Fibroblast of lung (primary cell): ENCODE results near the gene KIAA1671. TPM values are rescaled to one million over a fixed set of nuclear protein-coding genes. Genes with fewer than 3 reads are reported as not detected.

ENCODE experiments used
- DNase-seq, 2 donors: peaks; one replicate each; pipeline versions ENCODE4 v3.0.0 to v3.0.0-alpha.2; 2010; ENCODE audit warnings: low read depth in 2 of 2
- H2AFZ ChIP-seq: 2 replicates; pipeline ENCODE4 v1.5.1; 2012; ENCODE audit warnings: low read length, control low read depth, inconsistent platforms
- H3K27ac ChIP-seq: 2 replicates; pipeline ENCODE4 v1.5.1; 2011; ENCODE audit warnings: low read length, control low read depth; ENCODE audit not compliant: insufficient read depth
- H3K27me3 ChIP-seq: 2 replicates; pipeline ENCODE4 v1.5.1; 2011; ENCODE audit warnings: mild to moderate bottlenecking, low read length; ENCODE audit not compliant: control insufficient read depth, insufficient read depth
- H3K36me3 ChIP-seq: 2 replicates; pipeline ENCODE4 v1.5.1; 2011; ENCODE audit warnings: low read length; ENCODE audit not compliant: control insufficient read depth, insufficient read depth
- H3K4me1 ChIP-seq: 2 replicates; pipeline ENCODE4 v1.5.1; 2011; ENCODE audit warnings: low read length; ENCODE audit not compliant: control insufficient read depth, insufficient read depth; ENCODE audit errors: extremely low read depth
- H3K4me2 ChIP-seq: 2 replicates; pipeline ENCODE4 v1.5.1; 2011; ENCODE audit warnings: low read length, control low read depth; ENCODE audit not compliant: insufficient read depth; ENCODE audit errors: extremely low read depth
- H3K4me3 ChIP-seq, 4 experiments: fragments of 200-600 bp in 1 of 4; sonication (generic) in 1 of 4; replicated peaks in 1 of 4; 2 replicates each; pipeline ENCODE4 v1.5.1; 2011 to 2016; ENCODE audit warnings: low read length in 4 of 4, low read depth in 3 of 4, mild to moderate bottlenecking in 3 of 4, control low read depth in 2 of 4, inconsistent platforms in 1 of 4, mixed read lengths in 1 of 4; ENCODE audit not compliant: insufficient read depth in 1 of 4; ENCODE audit errors: control extremely low read depth in 1 of 4
- H3K79me2 ChIP-seq: 2 replicates; pipeline ENCODE4 v1.5.1; 2012; ENCODE audit warnings: mild to moderate bottlenecking, low read length, inconsistent platforms; ENCODE audit not compliant: control insufficient read depth, insufficient read depth
- H3K9ac ChIP-seq: 2 replicates; pipeline ENCODE4 v1.5.1; 2011; ENCODE audit warnings: mild to moderate bottlenecking, low read length, control low read depth; ENCODE audit not compliant: insufficient read depth
- H3K9me3 ChIP-seq: 2 replicates; pipeline ENCODE4 v1.5.1; 2012; ENCODE audit warnings: low read depth, low read length; ENCODE audit not compliant: control insufficient read depth, insufficient read depth
- H4K20me1 ChIP-seq: 2 replicates; pipeline ENCODE4 v1.5.1; 2011; ENCODE audit warnings: low read length; ENCODE audit not compliant: control insufficient read depth, insufficient read depth; ENCODE audit errors: extremely low read depth
- EZH2 ChIP-seq: IDR thresholded peaks from 2 replicates; pipeline ENCODE4 v1.5.1; 2012; ENCODE audit warnings: low read length, control low read depth, mild to moderate bottlenecking; ENCODE audit errors: missing control alignments
- polyA plus RNA-seq, 2 donors: library from polyadenylated mRNA; depleted of rRNA in 1 of 2; stranded (reverse) in 1 of 2; unstranded in 1 of 2; fragments of >200 nt; gene quantifications; 2 replicates each; pipeline ENCODE4 v1.2.1, GENCODE V29; 2011 to 2012; ENCODE audit warnings: missing spikeins in 1 of 2
- total RNA-seq: library from RNA; depleted of rRNA; stranded (reverse); fragments of >200 nt; gene quantifications from 2 replicates; pipeline ENCODE4 v1.2.1, GENCODE V29; 2014
- TF ChIP-seq, protein P1 (sequence below), 2 donors: IDR thresholded peaks in 1 of 2; conservative IDR thresholded peaks in 1 of 2; 1 replicate in 1 of 2; 2 replicates in 1 of 2; pipeline ENCODE4 v1.5.1; 2011 to 2012; ENCODE audit warnings: low read length in 2 of 2, control low read depth in 1 of 2, inconsistent platforms in 1 of 2, low read depth in 1 of 2, mild to moderate bottlenecking in 1 of 2

Gene KIAA1671
- total and polyA plus RNA-seq, 2 donors (not counting 1 experiment from before 2014, with no cell fraction given): 0.34 to 1.3 TPM

DNA sequence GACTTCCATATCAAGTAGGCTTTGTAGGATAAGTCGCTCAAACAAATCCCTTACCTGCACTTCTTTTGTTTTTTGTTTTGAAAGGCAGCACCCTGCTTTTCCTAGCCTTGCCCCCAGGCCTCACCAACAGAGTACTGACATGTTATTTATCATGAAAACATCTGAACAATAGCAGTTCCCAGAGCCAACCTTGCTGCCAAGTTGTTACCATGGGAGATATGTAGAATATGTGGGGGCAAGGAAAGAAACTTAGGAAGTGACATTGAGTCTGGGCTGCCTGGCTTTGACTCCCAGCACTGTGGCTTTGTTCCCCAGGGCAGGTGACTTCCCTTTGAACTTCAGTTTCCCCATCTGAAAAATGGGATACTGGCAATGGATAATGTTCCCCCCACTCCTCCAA is 193.8 kb downstream of the KIAA1671 start:
- Histone ChIP-seq H3K9me3 (no peaks in the 10 kb centered on the region), H2AFZ (no peak overlapping the region), H3K27me3 (no peaks in the 10 kb centered on the region), H4K20me1 (no peaks in the 10 kb centered on the region), H3K27ac (no peak overlapping the region), H3K9ac (no peak overlapping the region), H3K4me1 (no peaks in the 10 kb centered on the region), H3K79me2 (no peaks in the 10 kb centered on the region), H3K36me3 (no peaks in the 10 kb centered on the region), H3K4me3 (no peak overlapping the region), H3K4me2 (no peak overlapping the region)
- DNase-seq: no peak
- TF ChIP-seq, protein P1, sequence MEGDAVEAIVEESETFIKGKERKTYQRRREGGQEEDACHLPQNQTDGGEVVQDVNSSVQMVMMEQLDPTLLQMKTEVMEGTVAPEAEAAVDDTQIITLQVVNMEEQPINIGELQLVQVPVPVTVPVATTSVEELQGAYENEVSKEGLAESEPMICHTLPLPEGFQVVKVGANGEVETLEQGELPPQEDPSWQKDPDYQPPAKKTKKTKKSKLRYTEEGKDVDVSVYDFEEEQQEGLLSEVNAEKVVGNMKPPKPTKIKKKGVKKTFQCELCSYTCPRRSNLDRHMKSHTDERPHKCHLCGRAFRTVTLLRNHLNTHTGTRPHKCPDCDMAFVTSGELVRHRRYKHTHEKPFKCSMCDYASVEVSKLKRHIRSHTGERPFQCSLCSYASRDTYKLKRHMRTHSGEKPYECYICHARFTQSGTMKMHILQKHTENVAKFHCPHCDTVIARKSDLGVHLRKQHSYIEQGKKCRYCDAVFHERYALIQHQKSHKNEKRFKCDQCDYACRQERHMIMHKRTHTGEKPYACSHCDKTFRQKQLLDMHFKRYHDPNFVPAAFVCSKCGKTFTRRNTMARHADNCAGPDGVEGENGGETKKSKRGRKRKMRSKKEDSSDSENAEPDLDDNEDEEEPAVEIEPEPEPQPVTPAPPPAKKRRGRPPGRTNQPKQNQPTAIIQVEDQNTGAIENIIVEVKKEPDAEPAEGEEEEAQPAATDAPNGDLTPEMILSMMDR (conservative IDR thresholded peaks at IDR 0.05 in 1 of 2, IDR thresholded peaks at IDR 0.05 in 1 of 2; ENCODE audit: low read depth in 1 of 2, low read length in 2 of 2): no peak
- TF ChIP-seq EZH2: no peak

DNA sequence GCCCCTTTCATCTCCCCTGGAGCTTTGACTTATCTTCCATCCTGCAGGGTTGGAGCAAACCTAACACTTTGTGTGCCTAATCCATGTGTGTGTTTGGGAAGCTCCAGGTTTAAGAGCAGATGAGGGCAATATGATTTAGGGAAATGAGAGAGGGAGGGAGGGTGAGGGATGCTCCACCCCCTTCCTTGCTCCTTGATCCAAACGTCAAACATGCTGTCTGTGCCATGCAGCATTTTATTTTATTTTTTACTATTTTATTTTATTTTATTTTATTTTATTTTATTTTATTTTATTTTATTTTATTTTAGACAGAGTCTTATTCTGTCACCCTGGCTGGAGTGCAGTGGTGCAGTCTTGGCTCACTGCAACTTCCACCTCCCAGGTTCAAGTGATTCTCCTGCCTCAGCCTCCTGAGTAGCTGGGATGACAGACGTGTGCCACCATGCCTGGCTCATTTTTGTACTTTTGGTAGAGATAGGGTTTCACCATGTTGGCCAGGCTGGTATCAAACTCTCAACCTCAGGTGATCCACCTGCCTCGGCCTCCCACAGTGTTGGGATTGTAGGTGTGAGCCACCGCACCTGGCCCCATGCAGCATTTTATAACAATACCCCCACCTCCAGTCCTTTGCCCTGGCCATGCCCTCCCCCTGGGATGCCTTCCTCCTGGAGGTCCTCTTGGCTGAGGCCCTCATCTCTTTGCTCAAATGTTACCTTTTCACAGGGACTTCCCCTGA is 194.6 kb downstream of the KIAA1671 start:
- no peaks in the 10 kb centered on the region for H4K20me1 ChIP-seq
- H3K4me1 ChIP-seq: no peaks in the 10 kb centered on the region
- H2AFZ ChIP-seq: no peak overlapping the region
- no peaks in the 10 kb centered on the region for H3K9me3 ChIP-seq
- H3K4me3 ChIP-seq: no peak overlapping the region
- H3K4me2 ChIP-seq: no peak overlapping the region
- TF ChIP-seq, protein P1 (conservative IDR thresholded peaks at IDR 0.05 in 1 of 2, IDR thresholded peaks at IDR 0.05 in 1 of 2; ENCODE audit: low read depth in 1 of 2, low read length in 2 of 2): no peak
- no peak for TF ChIP-seq EZH2
- no peaks in the 10 kb centered on the region for H3K27me3 ChIP-seq
- no peak for DNase-seq
- no peaks in the 10 kb centered on the region for H3K36me3 ChIP-seq
- no peak overlapping the region for H3K27ac ChIP-seq
- no peak overlapping the region for H3K9ac ChIP-seq
- H3K79me2 ChIP-seq: no peaks in the 10 kb centered on the region

DNA sequence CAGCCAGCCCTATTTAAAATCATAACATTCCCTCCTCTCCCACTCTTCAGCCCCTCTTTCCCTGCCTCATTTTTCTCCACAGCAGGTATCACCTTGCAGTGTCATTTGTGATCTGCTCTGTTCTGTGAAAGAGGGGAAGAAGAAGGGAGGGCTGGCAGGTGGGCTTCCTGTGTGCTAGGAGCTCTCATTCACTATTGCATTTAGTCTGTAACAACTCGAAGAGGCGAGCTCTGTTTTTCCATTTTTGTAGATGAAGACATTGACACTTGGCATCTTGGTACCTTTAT is 195.1 kb downstream of the KIAA1671 start:
- H3K4me2 ChIP-seq: no peak overlapping the region
- no peak for TF ChIP-seq EZH2
- TF ChIP-seq, protein P1 (conservative IDR thresholded peaks at IDR 0.05 in 1 of 2, IDR thresholded peaks at IDR 0.05 in 1 of 2; ENCODE audit: low read depth in 1 of 2, low read length in 2 of 2): no peak
- H3K36me3 ChIP-seq: no peaks in the 10 kb centered on the region
- H2AFZ ChIP-seq: no peak overlapping the region
- H3K27ac ChIP-seq: no peak overlapping the region
- no peak overlapping the region for H3K4me3 ChIP-seq
- H4K20me1 ChIP-seq: no peaks in the 10 kb centered on the region
- no peak overlapping the region for H3K9ac ChIP-seq
- H3K9me3 ChIP-seq: no peaks in the 10 kb centered on the region
- no peaks in the 10 kb centered on the region for H3K79me2 ChIP-seq
- no peaks in the 10 kb centered on the region for H3K4me1 ChIP-seq
- H3K27me3 ChIP-seq: no peaks in the 10 kb centered on the region
- no peak for DNase-seq
